ENCODE measurements around the gene GNB5.

Gene GNB5

DNA sequence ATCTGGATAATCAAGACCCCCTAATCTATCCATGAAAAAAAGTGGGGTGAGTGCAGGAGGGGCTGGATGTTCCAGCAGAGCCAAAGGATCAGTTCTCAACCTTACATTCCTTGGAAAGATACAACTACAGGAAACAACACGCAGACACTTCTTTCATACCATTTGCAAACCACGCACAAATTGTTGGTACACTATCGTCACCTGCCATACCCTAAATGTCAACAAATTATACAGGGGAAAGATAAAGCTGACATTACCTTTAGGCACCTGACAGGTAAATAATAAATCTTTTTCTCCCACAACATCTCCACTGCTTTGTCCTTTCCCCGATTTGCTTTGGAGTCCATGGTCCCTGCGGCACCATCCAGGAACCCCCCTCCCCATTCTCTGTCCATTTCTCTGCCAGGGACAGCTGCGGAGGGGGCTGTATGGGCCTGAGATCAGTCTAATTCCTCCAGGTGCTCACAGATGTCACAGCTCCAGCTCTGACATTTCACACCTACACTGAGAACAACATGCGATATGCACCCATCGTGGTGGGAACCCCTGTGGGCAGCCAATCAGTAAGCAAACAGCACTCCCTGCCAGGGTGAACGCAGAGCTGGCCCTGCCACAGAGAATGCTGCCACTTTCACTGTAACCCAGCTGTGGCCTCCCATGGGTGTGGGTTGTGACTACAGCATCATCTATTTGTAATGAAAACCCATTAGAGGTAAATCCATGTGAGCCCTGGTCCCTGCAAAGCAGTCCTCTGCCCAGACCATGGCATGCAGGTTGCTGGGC lies 41.0 kb downstream of the GNB5 start:
- no peak for DNase-seq (ENCODE audit: extremely low spot score, insufficient read length, low read depth)
- no peak for FAIRE-seq

GRCh38 chr15:52148403-52148802 lies 42.8 kb downstream of the GNB5 start:
- no peak for DNase-seq (ENCODE audit: extremely low spot score, insufficient read length, low read depth)
- FAIRE-seq, result no peak

GRCh38 chr15:52146776-52147175 lies 44.4 kb downstream of the GNB5 start:
- DNase-seq (ENCODE audit: extremely low spot score, insufficient read length, low read depth) (no peak), FAIRE-seq (no peak)

GRCh38 chr15:52146261-52146660 lies 44.9 kb downstream of the GNB5 start:
- FAIRE-seq, result no peak
- no peak for DNase-seq (ENCODE audit: extremely low spot score, insufficient read length, low read depth)

DNA sequence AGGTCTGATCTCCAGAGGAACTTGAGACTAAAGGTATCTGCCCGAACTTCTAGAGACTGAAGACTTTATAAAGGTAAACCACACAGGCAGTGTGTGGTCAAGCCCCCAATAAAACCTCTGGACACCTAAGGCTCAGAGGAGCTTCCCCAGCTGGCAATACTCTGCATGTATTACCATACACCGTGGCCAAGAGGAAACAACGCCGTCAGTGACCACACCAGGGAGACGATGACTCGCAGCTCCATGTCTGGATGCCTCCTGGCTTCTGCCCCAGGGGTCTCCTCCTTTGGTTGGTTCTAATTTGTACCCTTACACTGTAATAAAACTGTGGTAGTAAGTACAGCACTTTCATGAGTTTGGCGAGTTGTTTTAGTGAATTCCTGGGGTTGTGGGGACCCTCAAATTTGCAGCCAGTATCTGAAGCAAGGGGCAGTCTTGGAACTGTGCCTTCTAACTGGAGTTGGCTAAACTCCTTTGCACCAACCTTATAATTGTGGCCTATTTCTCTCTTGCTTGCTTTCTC lies 46.5 kb downstream of the GNB5 start:
- FAIRE-seq (no peak), DNase-seq (ENCODE audit: extremely low spot score, insufficient read length, low read depth) (no peak)

DNA sequence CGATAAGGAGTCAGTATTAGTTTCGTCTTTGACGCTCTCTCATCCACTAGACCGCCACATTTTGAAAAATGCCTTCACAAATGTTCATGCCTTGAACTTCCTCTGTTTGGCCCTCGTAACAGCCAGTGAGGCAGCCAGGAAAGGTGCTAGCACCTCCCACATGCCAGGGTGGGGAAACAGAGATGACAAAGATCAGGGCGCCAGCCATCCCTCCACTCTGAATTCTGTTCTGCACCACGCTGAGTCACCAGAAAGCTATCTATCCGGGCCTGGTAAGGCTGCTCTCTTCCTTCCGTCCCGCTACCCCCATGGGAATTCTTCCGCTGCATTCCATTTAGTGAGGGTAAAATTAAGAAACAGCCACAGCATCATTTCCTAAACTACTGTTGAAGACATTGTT lies 47.3 kb downstream of the GNB5 start:
- FAIRE-seq, result no peak

DNA sequence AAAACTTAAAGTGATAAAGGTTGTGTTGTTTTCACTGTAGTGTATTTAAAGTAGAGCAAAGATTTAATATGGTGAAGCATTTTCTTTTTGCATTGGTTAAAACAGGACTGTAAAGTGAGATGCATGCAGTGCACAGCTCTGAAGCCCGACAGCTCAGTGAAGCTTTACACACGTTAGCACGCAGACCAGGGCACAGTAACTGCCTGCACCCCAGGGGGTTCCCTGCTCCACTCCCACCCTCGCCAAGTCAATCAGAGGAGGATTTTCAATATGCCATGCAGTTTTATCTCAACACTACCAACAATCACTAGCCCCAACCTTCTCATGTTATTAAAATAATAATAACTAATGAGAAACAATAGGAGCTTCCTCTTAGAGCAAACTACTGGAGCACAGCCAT lies 50.5 kb downstream of the GNB5 start:
- no peak for FAIRE-seq

More for the DNA sequence above, 47.3 kb downstream of the GNB5 start:
- no peak for DNase-seq (ENCODE audit: extremely low spot score, insufficient read length, low read depth)

GRCh38 chr15:52139599-52140462 lies 51.4 kb downstream of the GNB5 start:
- FAIRE-seq (peak; percentile 78), DNase-seq (ENCODE audit: extremely low spot score, insufficient read length, low read depth) (peak; percentile 64)

More for the DNA sequence above, 50.5 kb downstream of the GNB5 start:
- DNase-seq (ENCODE audit: extremely low spot score, insufficient read length, low read depth), result no peak

DNA sequence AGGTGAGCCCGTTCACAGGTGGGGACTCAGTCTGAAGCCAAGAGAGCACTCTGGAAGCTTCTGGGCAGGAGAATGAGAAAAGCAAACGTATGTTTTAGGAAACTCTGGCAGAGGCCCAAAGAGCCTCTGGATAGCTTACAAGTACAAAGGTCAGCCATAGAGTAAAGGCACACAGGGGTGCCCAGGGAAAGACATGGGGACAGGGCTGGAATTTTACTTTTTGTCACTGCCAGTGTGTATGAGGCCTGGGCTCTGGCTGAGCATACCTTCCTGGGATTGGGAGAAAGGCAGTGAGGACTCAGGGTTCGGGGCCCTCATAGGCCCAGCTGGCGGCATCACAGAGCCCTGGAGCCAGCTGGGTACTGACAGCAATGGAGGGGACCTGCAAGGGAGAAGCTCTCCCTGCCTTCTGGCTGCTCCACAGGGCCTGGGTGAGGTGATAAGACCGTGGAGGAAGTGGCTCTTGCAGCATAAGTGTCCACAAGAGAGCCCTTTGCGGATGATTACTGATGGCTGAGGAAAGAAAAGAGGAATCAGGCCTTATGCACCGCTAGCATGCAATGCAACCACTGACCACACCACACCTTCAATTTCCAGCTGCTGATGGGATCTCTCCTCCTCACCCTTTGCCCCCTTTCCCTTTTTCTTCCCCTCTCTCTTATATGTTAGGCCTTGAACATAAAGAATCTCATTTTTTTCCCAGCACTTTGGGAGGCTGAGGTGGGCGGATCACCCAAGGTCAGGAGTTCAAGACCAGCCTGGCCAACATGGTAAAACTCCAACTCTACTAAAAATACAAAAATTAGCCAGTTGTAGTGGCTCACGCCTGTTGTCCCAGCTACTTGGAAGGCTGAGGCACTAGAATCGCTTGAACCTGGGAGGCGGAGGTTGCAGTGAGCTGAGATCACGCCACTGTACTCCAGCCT lies 53.5 kb downstream of the GNB5 start:
- FAIRE-seq, result no peak
- no peak for DNase-seq (ENCODE audit: extremely low spot score, insufficient read length, low read depth)

GRCh38 chr15:52136442-52136980 lies 54.7 kb downstream of the GNB5 start:
- FAIRE-seq (no peak), DNase-seq (ENCODE audit: extremely low spot score, insufficient read length, low read depth) (no peak)

- FAIRE-seq (no peak), DNase-seq (ENCODE audit: extremely low spot score, insufficient read length, low read depth) (no peak)
Measured at GRCh38 chr15:52134502-52135144, 56.6 kb downstream of the GNB5 start.

DNA sequence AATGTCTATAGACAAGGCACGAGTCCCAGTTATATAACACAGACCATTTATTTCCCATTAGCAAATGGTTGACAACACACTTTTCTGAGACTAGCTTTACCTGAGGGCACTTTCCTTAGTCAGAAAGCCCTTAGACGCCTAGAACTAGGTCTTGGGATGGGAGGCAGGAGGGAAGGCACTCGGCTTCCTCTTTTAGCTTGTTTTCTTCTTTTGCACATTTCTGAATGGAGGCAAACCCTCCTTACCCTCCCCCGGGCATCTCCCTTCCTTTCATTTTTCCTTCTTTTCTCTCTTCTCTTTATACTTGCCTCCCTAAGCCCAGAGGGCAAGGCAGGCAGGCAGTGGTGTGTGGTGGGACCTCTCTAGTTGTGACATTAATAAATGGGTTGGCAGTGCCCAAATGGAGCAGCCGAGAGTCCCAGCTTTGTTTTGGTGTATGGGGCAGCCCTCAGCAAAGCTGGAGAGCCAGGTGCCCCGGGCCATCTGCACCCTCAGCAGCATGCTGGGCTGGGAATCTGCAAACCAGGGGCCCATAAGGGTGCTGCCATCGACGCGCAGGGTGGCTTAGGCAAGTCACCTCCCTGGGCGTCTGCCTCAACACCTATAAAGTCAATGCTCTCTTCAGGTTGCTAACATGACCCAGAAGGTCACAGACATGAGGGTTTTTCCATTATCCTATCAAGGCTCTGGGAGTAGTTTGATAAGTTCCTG lies 57.5 kb downstream of the GNB5 start:
- DNase-seq (ENCODE audit: extremely low spot score, insufficient read length, low read depth) (no peak), FAIRE-seq (no peak)

DNA sequence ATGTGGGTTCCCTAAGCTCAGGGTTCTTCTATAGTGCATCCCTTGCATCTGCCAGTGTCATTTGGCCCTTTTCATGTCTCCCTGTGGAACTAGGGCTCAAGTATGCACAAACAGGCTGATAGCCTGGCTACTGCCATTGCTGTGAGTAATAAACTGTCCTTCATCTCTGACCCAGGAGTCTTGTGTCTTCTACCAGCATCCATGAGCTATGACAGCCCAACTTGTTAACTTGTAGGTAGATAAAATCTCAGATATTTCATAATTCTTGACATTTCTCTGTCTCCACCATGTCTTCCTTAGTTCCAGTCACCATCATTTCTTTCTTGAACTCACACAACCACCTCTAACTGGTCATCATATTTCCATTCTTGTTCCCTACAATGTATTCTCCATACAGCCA lies 59.1 kb downstream of the GNB5 start:
- FAIRE-seq, result no peak
- no peak for DNase-seq (ENCODE audit: extremely low spot score, insufficient read length, low read depth)

- DNase-seq (ENCODE audit: extremely low spot score, insufficient read length, low read depth), result no peak
- FAIRE-seq, result no peak
Measured at GRCh38 chr15:52128568-52128967, 62.6 kb downstream of the GNB5 start.

GRCh38 chr15:52124270-52124880 lies 66.8 kb downstream of the GNB5 start:
- DNase-seq (ENCODE audit: extremely low spot score, insufficient read length, low read depth) (no peak), FAIRE-seq (no peak)

DNA sequence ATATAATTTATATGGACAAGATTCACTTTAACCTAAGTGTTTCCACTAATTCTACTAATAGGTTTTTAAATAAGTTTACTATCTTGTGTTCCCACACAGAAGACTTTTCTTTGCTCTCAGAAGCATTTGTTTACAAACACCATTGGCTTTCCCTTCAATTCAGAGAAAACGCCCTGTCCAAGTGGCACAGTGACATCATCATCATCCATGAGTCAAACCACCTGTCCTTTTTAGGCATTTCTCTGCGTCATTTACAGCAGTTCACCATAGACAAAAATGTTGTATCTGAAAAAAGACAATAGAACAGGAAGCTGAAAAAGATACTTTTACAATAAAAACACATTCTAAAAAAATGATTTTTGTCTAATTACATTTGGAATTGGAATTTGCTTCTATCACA lies 69.3 kb downstream of the GNB5 start:
- DNase-seq (ENCODE audit: extremely low spot score, insufficient read length, low read depth) (no peak), FAIRE-seq (no peak)

GRCh38 chr15:52121006-52121405 lies 70.2 kb downstream of the GNB5 start:
- FAIRE-seq (no peak), DNase-seq (ENCODE audit: extremely low spot score, insufficient read length, low read depth) (no peak)

DNA sequence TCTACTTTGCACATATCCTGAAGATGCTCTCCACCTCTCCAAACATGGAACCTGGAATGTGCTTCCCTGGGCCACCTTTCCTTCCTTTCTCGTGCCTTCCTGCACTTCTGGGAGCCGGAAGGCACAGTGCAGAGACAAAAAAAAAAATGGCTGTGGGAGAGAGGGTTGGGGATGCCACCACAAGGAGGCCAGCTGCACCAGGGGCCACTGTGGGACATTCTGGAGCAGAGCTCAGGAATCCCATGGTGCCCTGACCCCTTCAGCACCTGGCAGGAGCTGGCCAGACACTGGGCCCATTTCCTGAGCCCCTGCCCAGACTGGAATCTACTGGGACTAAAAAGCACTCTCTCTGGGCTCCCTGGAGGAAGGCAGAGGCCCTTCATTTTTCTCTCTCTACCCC lies 70.7 kb downstream of the GNB5 start:
- FAIRE-seq (no peak), DNase-seq (ENCODE audit: extremely low spot score, insufficient read length, low read depth) (no peak)

All from GM18507 (cell line).